ENCODE results near the gene GALK2. TPM values are rescaled to one million over a fixed set of nuclear protein-coding genes. Genes with fewer than 3 reads are reported as not detected.
A peak's percentile ranks its signal among the peaks of the same experiment; 100 is the strongest.

GALK2 gene
- total RNA-seq, 1 donor from 2014 or later, result 26.4 TPM

- DNase-seq (ENCODE audit: extremely low spot score, unreplicated experiment), result no peak
- Mint-ChIP-seq H3K27ac (ENCODE audit: unreplicated experiment) (no peak overlapping the region), H3K36me3 (ENCODE audit: unreplicated experiment) (peaks cover 27% of the 10 kb centered on the region), H3K4me1 (ENCODE audit: unreplicated experiment) (peaks cover 20% of the 10 kb centered on the region), H3K9me3 (ENCODE audit: unreplicated experiment) (peaks cover 3% of the 10 kb centered on the region), H3K27me3 (ENCODE audit: unreplicated experiment) (no peaks in the 10 kb centered on the region), H3K4me3 (ENCODE audit: unreplicated experiment) (no peak overlapping the region)
- no peak for TF ChIP-seq CTCF (IDR thresholded peaks at IDR 0.05)
These were observed 109.7 kb downstream of the GALK2 start for GRCh38 chr15:49279521-49280456.

- Mint-ChIP-seq H3K36me3 (ENCODE audit: unreplicated experiment) (peaks cover 41% of the 10 kb centered on the region), H3K9me3 (ENCODE audit: unreplicated experiment) (peaks cover 9% of the 10 kb centered on the region), H3K4me1 (ENCODE audit: unreplicated experiment) (peaks cover 20% of the 10 kb centered on the region), H3K27me3 (ENCODE audit: unreplicated experiment) (no peaks in the 10 kb centered on the region), H3K4me3 (ENCODE audit: unreplicated experiment) (no peak overlapping the region), H3K27ac (ENCODE audit: unreplicated experiment) (peak overlapping the region; percentile 82)
- no peak for TF ChIP-seq CTCF (IDR thresholded peaks at IDR 0.05)
- DNase-seq (ENCODE audit: extremely low spot score, unreplicated experiment), result no peak
These were observed 112.3 kb downstream of the GALK2 start for GRCh38 chr15:49282366-49282765.

GRCh38 chr15:49286649-49287404 lies 116.8 kb downstream of the GALK2 start:
- no peak for DNase-seq (ENCODE audit: extremely low spot score, unreplicated experiment)
- Mint-ChIP-seq H3K4me1 (ENCODE audit: unreplicated experiment) (peaks cover 25% of the 10 kb centered on the region), H3K36me3 (ENCODE audit: unreplicated experiment) (peaks cover 38% of the 10 kb centered on the region), H3K27me3 (ENCODE audit: unreplicated experiment) (no peaks in the 10 kb centered on the region), H3K4me3 (ENCODE audit: unreplicated experiment) (no peak overlapping the region), H3K27ac (ENCODE audit: unreplicated experiment) (no peak overlapping the region), H3K9me3 (ENCODE audit: unreplicated experiment) (peaks cover 9% of the 10 kb centered on the region)
- TF ChIP-seq CTCF (IDR thresholded peaks at IDR 0.05), result no peak

GRCh38 chr15:49287481-49287880 lies 117.4 kb downstream of the GALK2 start:
- DNase-seq (ENCODE audit: extremely low spot score, unreplicated experiment), result no peak
- peaks cover 9% of the 10 kb centered on the region for H3K9me3 Mint-ChIP-seq (ENCODE audit: unreplicated experiment)
- no peak overlapping the region for H3K27ac Mint-ChIP-seq (ENCODE audit: unreplicated experiment)
- no peak for TF ChIP-seq CTCF (IDR thresholded peaks at IDR 0.05)
- peaks cover 19% of the 10 kb centered on the region for H3K4me1 Mint-ChIP-seq (ENCODE audit: unreplicated experiment)
- no peak overlapping the region for H3K4me3 Mint-ChIP-seq (ENCODE audit: unreplicated experiment)
- H3K27me3 Mint-ChIP-seq (ENCODE audit: unreplicated experiment), result no peaks in the 10 kb centered on the region
- H3K36me3 Mint-ChIP-seq (ENCODE audit: unreplicated experiment), result peaks cover 38% of the 10 kb centered on the region

GRCh38 chr15:49288391-49288790 lies 118.3 kb downstream of the GALK2 start:
- Mint-ChIP-seq H3K27me3 (ENCODE audit: unreplicated experiment) (no peaks in the 10 kb centered on the region), H3K9me3 (ENCODE audit: unreplicated experiment) (peaks cover 9% of the 10 kb centered on the region), H3K36me3 (ENCODE audit: unreplicated experiment) (peaks cover 40% of the 10 kb centered on the region), H3K4me3 (ENCODE audit: unreplicated experiment) (no peak overlapping the region), H3K4me1 (ENCODE audit: unreplicated experiment) (peaks cover 10% of the 10 kb centered on the region), H3K27ac (ENCODE audit: unreplicated experiment) (no peak overlapping the region)
- no peak for TF ChIP-seq CTCF (IDR thresholded peaks at IDR 0.05)
- no peak for DNase-seq (ENCODE audit: extremely low spot score, unreplicated experiment)
